Measurements from ENCODE around the gene DCDC2.

- TF ChIP-seq REST (IDR thresholded peaks at IDR 0.05; ENCODE audit: insufficient read depth in 1 of 2, low read depth in 2 of 2, low read length in 2 of 2) (no peak), TAF1 (IDR thresholded peaks at IDR 0.05; ENCODE audit: borderline replicate concordance, insufficient read depth, low read length) (no peak), POLR2AphosphoS5 (IDR thresholded peaks at IDR 0.05; ENCODE audit: low read depth, low read length) (no peak), FOXP2 (optimal IDR thresholded peaks at IDR 0.05; ENCODE audit: borderline replicate concordance, extremely low read depth, extremely low read length, insufficient read depth) (no peak)
These were observed 85.3 kb downstream of the DCDC2 start for GRCh38 chr6:24272553-24272952.

All from PFSK-1 (cell line).